ENCODE measurements around the gene CCDC92. TPM values are rescaled to one million over a fixed set of nuclear protein-coding genes. Genes with fewer than 3 reads are reported as not detected.
"Not testable (repeated sequence)": the region's sequence is repeated elsewhere in the genome, so short reads cannot be mapped to it uniquely, and the experiment has no call there.

The CCDC92 gene
- total and polyA plus RNA-seq, 12 donors: 7.8 to 65.9 (median 23.7) TPM

DNA sequence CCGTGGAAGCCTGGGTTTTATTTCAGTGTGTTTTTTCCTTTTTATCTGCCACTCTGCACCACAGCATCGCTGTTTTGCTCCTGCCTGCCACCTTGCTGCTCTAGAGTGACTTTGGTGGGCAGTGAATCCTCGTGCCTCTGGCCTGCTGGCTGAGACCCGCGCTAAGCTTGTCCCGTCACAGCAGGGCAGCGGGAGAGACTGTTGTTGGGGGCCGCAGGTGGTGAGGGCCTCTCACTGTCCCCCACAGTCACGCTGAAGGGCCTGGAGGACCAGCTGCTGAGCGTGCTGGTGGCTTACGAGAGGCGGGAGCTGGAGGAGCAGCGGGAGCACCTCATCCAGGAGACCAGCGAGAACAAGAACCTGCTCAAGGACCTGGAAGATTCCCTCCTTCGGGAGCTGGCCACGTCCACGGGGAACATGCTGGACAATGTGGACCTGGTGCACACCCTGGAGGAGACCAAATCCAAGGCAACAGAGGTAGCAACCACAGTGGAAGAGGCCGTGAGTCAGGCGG lies 55.2 kb downstream of the CCDC92 start:
- intact Hi-C loops (cut with DNase I): no loop called here
- no peaks in the 10 kb centered on the region for H3K27me3 ChIP-seq
- no peak overlapping the region for H3K27ac ChIP-seq
- 86 to 91% (median 88%) methylated on average over 9 to 19 of the region's 19 CpGs for WGBS, 4 donors
- no peak for DNase-seq
- H3K4me1 ChIP-seq (replicated peaks in 1 of 2): no peaks in the 10 kb centered on the region
- no peak overlapping the region for H3K4me3 ChIP-seq
- H3K36me3 ChIP-seq (replicated peaks in 1 of 2): no peaks in the 10 kb centered on the region
- no peaks in the 10 kb centered on the region for H3K9me3 ChIP-seq (replicated peaks in 1 of 3)
- TF ChIP-seq, protein P1, sequence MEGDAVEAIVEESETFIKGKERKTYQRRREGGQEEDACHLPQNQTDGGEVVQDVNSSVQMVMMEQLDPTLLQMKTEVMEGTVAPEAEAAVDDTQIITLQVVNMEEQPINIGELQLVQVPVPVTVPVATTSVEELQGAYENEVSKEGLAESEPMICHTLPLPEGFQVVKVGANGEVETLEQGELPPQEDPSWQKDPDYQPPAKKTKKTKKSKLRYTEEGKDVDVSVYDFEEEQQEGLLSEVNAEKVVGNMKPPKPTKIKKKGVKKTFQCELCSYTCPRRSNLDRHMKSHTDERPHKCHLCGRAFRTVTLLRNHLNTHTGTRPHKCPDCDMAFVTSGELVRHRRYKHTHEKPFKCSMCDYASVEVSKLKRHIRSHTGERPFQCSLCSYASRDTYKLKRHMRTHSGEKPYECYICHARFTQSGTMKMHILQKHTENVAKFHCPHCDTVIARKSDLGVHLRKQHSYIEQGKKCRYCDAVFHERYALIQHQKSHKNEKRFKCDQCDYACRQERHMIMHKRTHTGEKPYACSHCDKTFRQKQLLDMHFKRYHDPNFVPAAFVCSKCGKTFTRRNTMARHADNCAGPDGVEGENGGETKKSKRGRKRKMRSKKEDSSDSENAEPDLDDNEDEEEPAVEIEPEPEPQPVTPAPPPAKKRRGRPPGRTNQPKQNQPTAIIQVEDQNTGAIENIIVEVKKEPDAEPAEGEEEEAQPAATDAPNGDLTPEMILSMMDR (IDR thresholded peaks at IDR 0.05): no peak
- no peak for TF ChIP-seq POLR2A (IDR thresholded peaks at IDR 0.05)

DNA sequence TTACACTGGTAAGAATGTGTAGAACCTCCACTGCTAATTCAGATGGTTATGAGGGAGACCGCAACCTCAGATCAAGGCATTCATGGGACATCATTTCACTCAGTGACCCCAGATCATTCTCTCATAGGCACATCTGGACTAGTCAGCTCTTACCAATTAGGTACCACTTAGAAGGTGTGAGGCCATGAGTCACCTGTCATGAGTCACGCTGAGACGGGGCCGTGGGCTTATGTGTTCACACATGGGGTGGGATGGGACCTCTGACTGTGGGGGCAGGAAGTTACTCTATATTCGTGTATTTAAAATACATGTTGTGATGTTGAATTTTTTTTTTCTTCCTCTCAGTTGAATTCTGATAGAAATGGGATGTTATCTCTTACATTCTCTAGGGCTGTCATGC lies 55.9 kb downstream of the CCDC92 start:
- intact Hi-C loops (cut with DNase I): no loop called here
- H3K27ac ChIP-seq: no peak overlapping the region
- no peaks in the 10 kb centered on the region for H3K36me3 ChIP-seq (replicated peaks in 1 of 2)
- WGBS, 4 donors: 70 to 81% (median 74%) methylated on average over 4 to 5 of the region's 5 CpGs
- no peak for TF ChIP-seq POLR2A (IDR thresholded peaks at IDR 0.05)
- TF ChIP-seq, protein P1 (IDR thresholded peaks at IDR 0.05): no peak
- no peaks in the 10 kb centered on the region for H3K9me3 ChIP-seq (replicated peaks in 1 of 3)
- H3K4me1 ChIP-seq (replicated peaks in 1 of 2): no peaks in the 10 kb centered on the region
- DNase-seq: no peak
- H3K4me3 ChIP-seq: no peak overlapping the region
- no peaks in the 10 kb centered on the region for H3K27me3 ChIP-seq

DNA sequence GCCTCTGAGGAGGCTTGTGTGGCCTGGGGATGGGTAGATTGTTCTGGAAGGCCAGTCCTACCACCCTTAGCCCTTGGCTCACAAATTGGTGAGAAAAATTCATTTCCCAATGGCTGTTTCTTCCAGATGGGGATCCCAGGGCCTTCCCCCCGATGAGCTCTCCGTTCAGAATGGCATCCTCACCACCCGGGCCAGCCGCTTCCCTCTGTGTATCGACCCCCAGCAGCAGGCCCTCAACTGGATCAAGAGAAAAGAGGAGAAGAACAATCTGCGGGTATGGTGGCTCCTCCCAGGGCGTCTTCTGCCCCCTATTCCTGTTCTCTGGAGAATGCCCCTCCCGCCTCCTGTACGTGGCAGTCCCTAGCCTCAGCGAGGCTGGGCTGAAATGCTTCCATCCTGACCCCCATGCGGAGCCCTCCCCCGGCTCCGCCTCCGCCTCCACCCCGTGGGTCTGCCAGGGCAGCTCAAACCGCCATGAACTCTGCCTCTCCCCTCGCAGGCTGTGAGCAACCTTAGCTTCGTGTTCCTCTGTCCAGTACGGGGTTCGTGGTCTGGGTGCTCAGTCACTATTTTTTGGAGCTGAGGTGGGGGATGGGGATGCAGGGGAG lies 57.8 kb downstream of the CCDC92 start:
- Histone ChIP-seq H3K4me1 (replicated peaks in 1 of 2) (no peaks in the 10 kb centered on the region), H3K27me3 (no peaks in the 10 kb centered on the region), H3K36me3 (replicated peaks in 1 of 2) (no peaks in the 10 kb centered on the region), H3K9me3 (replicated peaks in 1 of 3) (no peaks in the 10 kb centered on the region), H3K4me3 (no peak overlapping the region), H3K27ac (no peak overlapping the region)
- TF ChIP-seq, protein P1 (IDR thresholded peaks at IDR 0.05): no peak
- no peak for TF ChIP-seq POLR2A (IDR thresholded peaks at IDR 0.05)
- 61 to 73% (median 68%) methylated on average over 13 to 20 of the region's 20 CpGs for WGBS, 4 donors
- intact Hi-C loops (cut with DNase I): no loop called here
- DNase-seq: no peak

DNA sequence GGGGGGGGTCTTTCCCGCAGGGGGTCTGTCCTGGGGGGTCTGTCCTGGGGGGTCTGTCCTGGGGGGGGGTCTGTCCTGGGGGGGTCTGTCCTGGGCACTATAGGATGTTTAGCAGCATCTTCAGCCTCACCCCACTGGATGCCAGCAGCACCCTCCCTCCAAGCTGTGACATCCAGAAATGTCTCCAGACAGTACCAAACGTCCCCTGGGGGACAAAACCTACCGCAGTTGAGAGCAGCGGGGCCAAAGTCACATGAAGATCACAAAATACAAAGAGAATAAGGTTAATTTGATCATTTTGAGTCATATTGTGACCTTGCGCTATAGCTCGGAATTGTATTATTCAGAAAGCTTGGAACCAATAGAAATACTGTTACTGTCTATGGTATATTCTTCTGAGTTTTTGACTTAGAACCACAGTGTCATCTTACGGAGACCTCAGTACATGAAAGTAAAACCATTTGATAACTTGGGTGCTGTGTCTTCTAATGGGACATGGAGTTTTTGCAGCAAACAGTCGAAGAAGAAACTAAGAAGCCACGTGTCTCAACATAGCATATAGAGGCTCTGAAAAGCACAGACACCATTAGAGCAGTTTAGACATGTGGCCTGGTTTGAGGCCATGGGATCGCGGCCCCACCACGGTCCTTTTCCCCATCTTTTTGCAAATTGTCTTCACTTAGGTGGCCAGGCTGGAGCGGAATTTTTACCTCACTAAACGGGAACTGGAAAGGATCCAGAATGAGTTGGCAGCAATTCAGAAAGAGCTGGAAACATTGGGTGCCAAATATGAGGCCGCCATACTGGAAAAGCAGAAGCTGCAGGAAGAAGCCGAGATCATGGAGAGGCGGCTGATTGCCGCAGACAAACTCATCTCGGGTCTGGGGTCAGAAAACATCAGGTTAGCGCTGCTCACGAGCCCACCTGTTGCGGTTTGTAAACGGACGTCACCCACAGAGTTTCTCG lies 59.9 kb downstream of the CCDC92 start:
- WGBS, 4 donors: 75 to 86% (median 79%) methylated on average over 24 to 25 of the region's 25 CpGs
- intact Hi-C loops (cut with DNase I): no loop called here
- Histone ChIP-seq H3K4me1 (replicated peaks in 1 of 2) (no peaks in the 10 kb centered on the region), H3K4me3 (no peak overlapping the region), H3K27me3 (no peaks in the 10 kb centered on the region), H3K27ac (no peak overlapping the region), H3K9me3 (replicated peaks in 1 of 3) (no peaks in the 10 kb centered on the region), H3K36me3 (replicated peaks in 1 of 2) (no peaks in the 10 kb centered on the region)
- no peak for TF ChIP-seq POLR2A (IDR thresholded peaks at IDR 0.05)
- TF ChIP-seq, protein P1 (IDR thresholded peaks at IDR 0.05): no peak
- DNase-seq: no peak

DNA sequence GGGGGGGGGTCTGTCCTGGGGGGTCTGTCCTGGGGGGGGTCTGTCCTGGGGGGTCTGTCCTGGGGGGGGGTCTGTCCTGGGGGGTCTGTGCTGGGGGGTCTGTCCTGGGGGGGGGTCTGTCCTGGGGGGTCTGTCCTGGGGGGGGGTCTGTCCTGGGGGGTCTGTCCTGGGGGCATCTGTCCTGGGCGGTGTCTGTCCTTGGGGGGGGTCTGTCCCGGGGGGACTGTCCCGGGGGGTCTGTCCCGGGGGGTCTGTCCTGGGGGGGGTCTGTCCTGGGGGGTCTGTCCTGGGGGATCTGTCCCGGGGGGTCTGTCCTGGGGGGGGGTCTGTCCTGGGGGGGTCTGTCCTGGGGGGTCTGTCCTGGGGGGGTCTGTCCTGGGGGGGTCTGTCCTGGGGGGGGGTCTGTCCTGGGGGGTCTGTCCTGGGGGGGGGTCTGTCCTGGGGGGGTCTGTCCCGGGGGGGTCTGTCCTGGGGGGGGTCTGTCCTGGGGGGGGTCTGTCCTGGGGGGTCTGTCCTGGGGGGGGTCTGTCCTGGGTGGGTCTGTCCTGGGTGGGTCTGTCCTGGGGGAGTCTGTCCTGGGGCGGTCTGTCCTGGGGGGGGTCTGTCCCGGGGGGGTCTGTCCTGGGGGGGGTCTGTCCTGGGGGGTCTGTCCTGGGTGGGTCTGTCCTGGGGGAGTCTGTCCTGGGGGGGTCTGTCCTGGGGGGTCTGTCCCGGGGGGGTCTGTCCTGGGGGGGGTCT lies 60.8 kb downstream of the CCDC92 start:
- intact Hi-C loops (cut with DNase I): not testable (repeated sequence)

More for the DNA sequence above, 60.8 kb downstream of the CCDC92 start:
- not testable (repeated sequence) for DNase-seq; H3K27me3 ChIP-seq; H3K9me3 ChIP-seq (replicated peaks in 1 of 3); H3K4me1 ChIP-seq (replicated peaks in 1 of 2); H3K4me3 ChIP-seq; H3K36me3 ChIP-seq (replicated peaks in 1 of 2); H3K27ac ChIP-seq
- 76 to 83% methylated on average over 7 to 9 of the region's 9 CpGs; no CpG with 5 or more reads in 2 of the 4 donors for WGBS, 4 donors
